Thoracic aorta (tissue), 2 donors: ENCODE results near the gene GALNT10. TPM values are rescaled to one million over a fixed set of nuclear protein-coding genes. Genes with fewer than 3 reads are reported as not detected.

Source experiments
- ATAC-seq: fragments of 150-250 bp; one replicate; pipeline ENCODE4 v1.8.0; 2017; ENCODE audit warnings: low read depth; ENCODE audit not compliant: insufficient number of reproducible peaks, low FRiP score
- DNase-seq: peaks from one replicate; pipeline ENCODE4 v3.0.0-alpha.2; 2020; ENCODE audit warnings: low spot score
- H3K27ac ChIP-seq, 2 donors: fragments of 200-600 bp; sonication (generic); 1 replicate in 1 of 2; 2 replicates in 1 of 2; pipeline ENCODE4 v1.5.1; 2016; ENCODE audit warnings: mild to moderate bottlenecking in 2 of 2, moderate library complexity in 2 of 2
- H3K27me3 ChIP-seq: fragments of 200-600 bp; sonication (generic); replicated peaks from 2 replicates; pipeline ENCODE4 v1.6.0; 2016; ENCODE audit warnings: mild to moderate bottlenecking; ENCODE audit not compliant: insufficient read depth
- H3K36me3 ChIP-seq: fragments of 200-600 bp; sonication (generic); one replicate; pipeline ENCODE4 v1.5.1; 2016
- H3K4me1 ChIP-seq, 2 donors: fragments of 200-600 bp; sonication (generic); 1 replicate in 1 of 2; 2 replicates in 1 of 2; pipeline versions ENCODE4 v1.5.1 to v1.6.0; 2016; ENCODE audit warnings: low read depth in 2 of 2, mild to moderate bottlenecking in 1 of 2; ENCODE audit not compliant: control insufficient read depth in 1 of 2
- H3K4me3 ChIP-seq: fragments of 200-600 bp; sonication (generic); 2 replicates; pipeline ENCODE4 v1.5.1; 2016; ENCODE audit warnings: mild to moderate bottlenecking
- H3K9me3 ChIP-seq: fragments of 200-600 bp; sonication (generic); 2 replicates; pipeline ENCODE4 v1.5.1; 2016
- CTCF ChIP-seq: fragments of 200-600 bp; sonication (generic); IDR thresholded peaks from one replicate; pipeline ENCODE4 v1.5.1; 2019; ENCODE audit warnings: antibody characterized with exemption
- total RNA-seq, 2 donors: library from RNA; depleted of rRNA; stranded (reverse); fragments of >200 nt; gene quantifications; one replicate each; pipeline versions ENCODE4 v1.1.0 to v1.2.3, GENCODE V29; 2016

Gene GALNT10
- total RNA-seq, 2 donors from 2014 or later = 43.0 to 52.7 TPM

GRCh38 chr5:154317916-154318315 lies 127.4 kb downstream of the GALNT10 start:
- Histone ChIP-seq H3K27me3 (no peaks in the 10 kb centered on the region), H3K9me3 (no peaks in the 10 kb centered on the region), H3K4me3 (no peak overlapping the region), H3K27ac (no peak overlapping the region), H3K36me3 (no peaks in the 10 kb centered on the region), H3K4me1 (peaks cover 8 to 33% of the 10 kb centered on the region in 2 donors)
- no peak for ATAC-seq
- DNase-seq = no peak
- TF ChIP-seq CTCF = no peak

GRCh38 chr5:154318691-154319090 lies 128.2 kb downstream of the GALNT10 start:
- Histone ChIP-seq H3K4me3 (no peak overlapping the region), H3K9me3 (no peaks in the 10 kb centered on the region), H3K27ac (no peak overlapping the region), H3K27me3 (no peaks in the 10 kb centered on the region), H3K36me3 (no peaks in the 10 kb centered on the region), H3K4me1 (peaks cover 6 to 27% of the 10 kb centered on the region in 2 donors)
- DNase-seq (no peak), ATAC-seq (no peak)
- TF ChIP-seq CTCF = no peak

GRCh38 chr5:154319736-154320135 lies 129.2 kb downstream of the GALNT10 start:
- ATAC-seq = no peak
- no peak overlapping the region for H3K4me3 ChIP-seq
- H3K27ac ChIP-seq = no peak overlapping the region
- H3K36me3 ChIP-seq = no peaks in the 10 kb centered on the region
- TF ChIP-seq CTCF = no peak
- no peaks in the 10 kb centered on the region for H3K9me3 ChIP-seq
- no peaks in the 10 kb centered on the region for H3K27me3 ChIP-seq
- peaks cover 6 to 27% of the 10 kb centered on the region in 2 donors for H3K4me1 ChIP-seq
- no peak for DNase-seq

GRCh38 chr5:154320224-154321089 lies 129.9 kb downstream of the GALNT10 start:
- ATAC-seq (no peak), DNase-seq (no peak)
- Histone ChIP-seq H3K27ac (no peak overlapping the region), H3K4me3 (no peak overlapping the region), H3K4me1 (peaks cover 6 to 23% of the 10 kb centered on the region in 2 donors), H3K36me3 (no peaks in the 10 kb centered on the region), H3K27me3 (no peaks in the 10 kb centered on the region), H3K9me3 (no peaks in the 10 kb centered on the region)
- TF ChIP-seq CTCF = no peak

- Histone ChIP-seq H3K27me3 (no peaks in the 10 kb centered on the region), H3K27ac (no peak overlapping the region), H3K4me3 (no peak overlapping the region), H3K4me1 (peaks cover 0 to 15% of the 10 kb centered on the region in 2 donors), H3K36me3 (no peaks in the 10 kb centered on the region), H3K9me3 (no peaks in the 10 kb centered on the region)
- no peak for TF ChIP-seq CTCF
- DNase-seq (no peak), ATAC-seq (no peak)
Measured at GRCh38 chr5:154321546-154321945, 131.0 kb downstream of the GALNT10 start.
